Progenitor cell of endocrine pancreas (in vitro differentiated cells): ENCODE data around the gene BEX5. TPM values are rescaled to one million over a fixed set of nuclear protein-coding genes. Genes with fewer than 3 reads are reported as not detected.
"Not testable (repeated sequence)": the region's sequence is repeated elsewhere in the genome, so short reads cannot be mapped to it uniquely, and the experiment has no call there.

ENCODE experiments used
- DNase-seq: peaks from one replicate; pipeline ENCODE4 v3.0.0; 2021; ENCODE audit warnings: low spot score; ENCODE audit not compliant: unreplicated experiment
- H3K27ac Mint-ChIP-seq: 2 replicates; pipeline ENCODE4 v1.8.0; 2021; ENCODE audit warnings: mild to moderate bottlenecking, moderate library complexity, mixed read lengths
- H3K27me3 Mint-ChIP-seq: 2 replicates; pipeline ENCODE4 v1.8.0; 2021; ENCODE audit warnings: mixed read lengths
- H3K36me3 Mint-ChIP-seq: 2 replicates; pipeline ENCODE4 v1.8.0; 2022; ENCODE audit warnings: mixed read lengths; ENCODE audit not compliant: insufficient read depth
- H3K4me1 Mint-ChIP-seq: 2 replicates; pipeline ENCODE4 v1.8.0; 2021; ENCODE audit warnings: low read depth, mixed read lengths
- H3K4me3 Mint-ChIP-seq: 2 replicates; pipeline ENCODE4 v1.8.0; 2021; ENCODE audit warnings: low read depth, mild to moderate bottlenecking, moderate library complexity, mixed read lengths
- H3K9me3 Mint-ChIP-seq: 2 replicates; pipeline ENCODE4 v1.8.0; 2021; ENCODE audit warnings: low read depth, mixed read lengths
- CTCF ChIP-seq: fragments of 200-600 bp; sonication (generic); IDR thresholded peaks from one replicate; pipeline ENCODE4 v1.5.0; 2021; ENCODE audit warnings: antibody characterized with exemption, mild to moderate bottlenecking; ENCODE audit not compliant: unreplicated experiment
- total RNA-seq: library from RNA; stranded (reverse); gene quantifications from 2 replicates; pipeline ENCODE4 v1.2.1, GENCODE V29; 2021

The BEX5 gene
- total RNA-seq, 1 donor from 2014 or later, result 24.0 TPM

GRCh38 chrX:102138064-102138463 is 17.7 kb downstream of the BEX5 start:
- H3K27ac Mint-ChIP-seq, result no peak overlapping the region
- no peaks in the 10 kb centered on the region for H3K4me1 Mint-ChIP-seq
- no peak for TF ChIP-seq CTCF
- no peak overlapping the region for H3K4me3 Mint-ChIP-seq
- H3K27me3 Mint-ChIP-seq, result peaks cover 16% of the 10 kb centered on the region
- peaks cover 18% of the 10 kb centered on the region for H3K9me3 Mint-ChIP-seq
- DNase-seq, result no peak
- peaks cover 2% of the 10 kb centered on the region for H3K36me3 Mint-ChIP-seq

DNA sequence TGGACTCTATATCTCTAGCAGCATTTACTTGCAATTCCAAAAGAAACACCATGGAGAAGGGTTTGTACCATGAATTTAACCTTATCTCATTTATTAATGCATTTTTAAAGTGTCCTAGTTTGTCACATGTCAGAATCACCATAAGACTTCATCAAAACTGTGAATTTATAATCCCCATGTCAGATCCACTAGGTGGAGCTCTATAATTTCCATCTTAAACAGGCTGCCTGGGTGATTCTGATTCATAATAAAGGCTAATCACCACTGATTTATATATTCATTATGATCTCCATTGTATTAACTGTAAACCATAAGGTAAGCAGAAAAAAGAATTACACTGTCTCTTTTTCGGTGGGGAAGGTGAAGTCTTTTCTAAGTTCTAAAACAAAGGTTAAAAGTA is 26.3 kb downstream of the BEX5 start:
- Mint-ChIP-seq H3K9me3 (peaks cover 7% of the 10 kb centered on the region), H3K27ac (no peak overlapping the region), H3K4me3 (no peak overlapping the region), H3K27me3 (peaks cover 23% of the 10 kb centered on the region), H3K36me3 (peaks cover 2% of the 10 kb centered on the region), H3K4me1 (peaks cover 4% of the 10 kb centered on the region)
- DNase-seq, result no peak
- TF ChIP-seq CTCF, result peak; percentile 36

DNA sequence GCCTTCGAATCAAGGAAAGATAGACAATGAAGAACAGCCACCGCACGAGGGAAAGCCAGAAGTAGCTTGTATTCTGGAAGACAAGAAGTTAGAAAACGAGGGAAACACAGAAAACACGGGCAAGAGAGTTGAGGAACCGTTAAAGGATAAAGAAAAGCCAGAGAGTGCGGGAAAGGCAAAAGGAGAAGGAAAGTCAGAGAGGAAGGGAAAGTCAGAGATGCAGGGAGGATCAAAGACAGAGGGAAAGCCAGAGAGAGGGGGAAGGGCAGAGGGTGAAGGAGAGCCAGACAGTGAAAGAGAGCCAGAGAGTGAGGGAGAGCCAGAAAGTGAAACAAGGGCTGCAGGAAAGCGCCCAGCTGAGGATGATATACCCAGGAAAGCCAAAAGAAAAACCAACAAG is 28.9 kb downstream of the BEX5 start:
- no peak for TF ChIP-seq CTCF
- no peak overlapping the region for H3K27ac Mint-ChIP-seq
- H3K36me3 Mint-ChIP-seq, result peaks cover 3% of the 10 kb centered on the region
- peaks cover 4% of the 10 kb centered on the region for H3K4me1 Mint-ChIP-seq
- peak overlapping the region; percentile 19 for H3K4me3 Mint-ChIP-seq
- no peak for DNase-seq
- H3K27me3 Mint-ChIP-seq, result peaks cover 29% of the 10 kb centered on the region
- peaks cover 16% of the 10 kb centered on the region for H3K9me3 Mint-ChIP-seq

GRCh38 chrX:102126080-102126818 is 29.5 kb downstream of the BEX5 start:
- H3K4me1 Mint-ChIP-seq, H3K27ac Mint-ChIP-seq, H3K36me3 Mint-ChIP-seq, DNase-seq: not testable (repeated sequence)
- Mint-ChIP-seq H3K4me3 (peak overlapping the region; percentile 74), H3K9me3 (peaks cover 13% of the 10 kb centered on the region), H3K27me3 (peaks cover 25% of the 10 kb centered on the region)

- peak within 1 kb of the TSS; percentile 56 for H3K27ac Mint-ChIP-seq
- H3K4me3 Mint-ChIP-seq, result peak within 1 kb of the TSS; percentile 74
- not testable (repeated sequence) for H3K4me1 Mint-ChIP-seq, H3K36me3 Mint-ChIP-seq, DNase-seq
- H3K27me3 Mint-ChIP-seq, result peaks cover 25% of the 10 kb centered on the region
- peaks cover 13% of the 10 kb centered on the region for H3K9me3 Mint-ChIP-seq
Observed at GRCh38 chrX:102125436-102125835, 30.3 kb downstream of the BEX5 start, which contains the start of gene TCEAL2. TSS of gene TCEAL2 (plus strand) at chrX:102125679. CDS start at chrX:102126831, 1,152 bp downstream.

DNA sequence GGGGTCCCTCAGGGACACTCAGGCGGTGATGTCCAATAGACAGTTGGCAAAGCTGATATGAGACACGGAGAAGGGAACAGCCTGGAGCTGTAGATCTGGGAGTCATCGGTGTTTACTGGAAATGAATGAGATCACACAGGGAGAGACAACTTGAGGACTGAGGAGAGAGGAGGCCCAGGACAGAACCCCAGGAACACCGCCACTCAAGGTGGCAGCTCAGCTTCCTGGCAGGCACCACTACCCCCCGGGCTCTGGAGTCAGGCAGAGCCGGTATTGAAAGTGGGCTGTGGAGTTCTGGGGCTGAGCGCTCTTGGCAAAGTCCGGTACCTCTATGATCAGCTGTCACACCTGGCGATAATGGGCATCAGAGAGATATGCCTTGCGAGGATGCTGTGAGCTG is 30.8 kb downstream of the BEX5 start:
- H3K4me1 Mint-ChIP-seq, DNase-seq, H3K36me3 Mint-ChIP-seq: not testable (repeated sequence)
- Mint-ChIP-seq H3K9me3 (peaks cover 13% of the 10 kb centered on the region), H3K4me3 (peak overlapping the region; percentile 73), H3K27ac (peak overlapping the region; percentile 56), H3K27me3 (peaks cover 25% of the 10 kb centered on the region)

DNA sequence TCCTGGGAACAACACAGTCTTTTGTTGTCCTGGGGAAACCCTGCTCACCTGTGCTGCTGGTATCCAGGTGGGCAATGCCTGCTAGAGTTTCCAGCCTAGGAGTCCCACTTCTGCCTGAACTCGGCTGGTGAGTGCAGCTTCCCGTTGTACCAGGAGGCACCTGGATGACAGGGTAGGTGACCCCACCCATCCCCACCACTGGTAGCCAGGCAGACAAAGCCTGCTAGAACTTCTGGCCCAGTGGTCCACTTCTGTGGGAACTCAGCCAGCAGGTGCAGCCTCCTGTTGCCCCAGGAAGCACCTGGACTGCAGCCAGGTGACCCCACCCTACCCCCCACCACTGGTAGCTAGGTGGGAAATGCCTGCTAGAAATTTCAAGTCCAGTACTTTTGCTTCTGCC is 40.0 kb downstream of the BEX5 start:
- Mint-ChIP-seq H3K4me1 (no peaks in the 10 kb centered on the region), H3K4me3 (no peak overlapping the region), H3K9me3 (peaks cover 25% of the 10 kb centered on the region), H3K27ac (no peak overlapping the region), H3K36me3 (no peaks in the 10 kb centered on the region), H3K27me3 (peaks cover 7% of the 10 kb centered on the region)
- no peak for DNase-seq
- no peak for TF ChIP-seq CTCF
